GM10847 (cell line): ENCODE measurements around the gene GLIS2.

ENCODE experiments used
- POLR2A ChIP-seq: IDR thresholded peaks from 2 replicates; pipeline ENCODE4 v1.6.1; 2011; ENCODE audit not compliant: insufficient read length; ENCODE audit errors: extremely low read depth

GLIS2 gene

DNA sequence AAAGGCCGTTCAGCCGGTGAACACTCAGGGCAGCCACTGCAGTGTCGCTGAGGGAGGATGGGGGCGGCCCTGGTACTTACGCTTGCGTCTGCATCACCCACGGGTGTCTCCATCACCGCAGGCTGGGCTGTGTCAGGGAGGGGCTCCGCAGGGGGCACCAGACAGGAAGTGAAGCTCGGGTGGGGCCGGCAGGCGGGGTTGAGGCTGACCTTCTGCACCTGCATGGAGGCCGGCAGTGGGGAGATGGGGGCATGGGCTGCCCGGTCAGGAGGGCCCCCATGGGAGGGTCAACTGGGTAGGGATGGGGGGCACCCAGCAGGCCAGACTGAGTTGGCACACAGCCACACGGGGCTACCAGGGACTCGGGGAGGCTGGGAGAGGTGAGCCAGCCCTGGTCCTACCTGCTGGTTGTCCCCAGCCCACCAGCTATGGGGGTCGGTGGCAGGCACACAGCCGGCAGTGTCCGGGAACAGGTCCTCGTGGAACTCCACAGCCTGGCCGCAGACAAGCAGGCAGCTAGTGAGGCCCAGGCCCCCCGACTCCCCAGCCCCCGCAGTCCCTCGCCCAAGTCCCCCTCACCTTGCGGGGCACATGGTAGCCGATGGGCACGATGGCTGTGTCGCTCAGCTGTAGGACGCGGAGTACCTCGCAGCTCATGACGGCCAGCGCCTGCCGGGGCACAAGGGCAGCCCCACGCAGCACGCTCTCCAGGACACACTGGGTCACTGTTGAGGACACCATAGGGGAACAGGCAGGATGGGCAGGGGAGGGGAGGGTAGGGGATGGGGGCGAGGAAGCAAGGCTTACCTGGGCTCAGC is 48.5 kb downstream of the GLIS2 start:
- TF ChIP-seq POLR2A: no peak

DNA sequence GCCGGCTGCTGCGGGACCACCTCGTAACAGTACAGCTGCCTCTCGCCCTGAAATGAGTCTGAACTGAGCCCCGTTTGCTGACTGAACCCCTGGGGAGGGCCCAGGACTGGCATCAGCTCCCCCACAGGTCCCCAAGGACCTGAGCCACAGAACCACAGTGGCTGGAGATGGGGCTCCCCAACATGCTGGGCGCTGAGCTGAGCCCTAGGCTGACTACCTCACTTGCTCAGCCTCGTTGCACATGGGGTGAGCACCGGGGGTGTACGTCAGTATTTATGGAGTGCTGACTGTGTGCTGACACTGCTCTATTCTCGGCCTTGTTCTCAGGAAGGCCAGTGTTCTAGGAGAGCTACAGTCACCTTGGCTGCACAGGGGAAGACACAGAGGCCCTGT is 49.1 kb downstream of the GLIS2 start:
- TF ChIP-seq POLR2A: no peak

DNA sequence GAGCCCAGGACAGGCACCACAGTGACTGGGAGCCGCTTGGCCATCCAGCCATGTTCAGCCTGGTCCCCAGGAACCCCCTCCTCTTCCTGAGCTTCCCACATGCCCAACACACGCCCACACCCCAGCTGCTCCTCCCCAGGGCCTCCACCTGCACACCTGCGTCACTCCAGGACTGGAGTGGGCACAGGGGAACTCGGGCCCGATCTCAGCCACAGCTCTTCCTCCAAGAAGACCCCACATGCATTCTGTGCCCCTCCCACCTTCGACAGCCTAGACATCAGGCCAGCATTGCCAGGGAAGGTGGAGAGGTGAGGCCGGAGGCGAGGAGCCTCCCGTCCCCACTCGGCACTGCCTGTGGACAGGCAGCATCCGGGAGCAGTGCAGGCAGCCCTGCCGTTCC is 49.7 kb downstream of the GLIS2 start:
- TF ChIP-seq POLR2A: no peak

DNA sequence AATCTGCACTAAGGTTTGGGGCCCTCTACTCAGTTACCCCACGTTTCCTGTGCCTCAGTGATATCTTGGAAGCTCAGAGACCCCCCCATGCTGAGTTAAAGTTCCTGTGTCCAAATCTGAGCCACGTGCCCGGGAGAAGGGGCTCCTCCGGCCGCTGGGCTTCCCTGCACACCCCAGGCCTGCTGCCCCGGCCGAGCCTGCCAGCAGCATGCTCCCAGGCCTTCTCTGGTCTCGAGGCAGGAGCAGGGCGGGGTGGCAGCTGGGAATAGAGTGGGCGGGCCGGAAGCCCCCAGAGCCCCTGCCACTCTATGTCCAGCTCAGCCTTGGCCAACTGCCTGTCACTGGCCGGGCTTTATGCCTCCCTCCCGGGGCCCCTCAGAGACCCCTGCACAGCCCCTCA is 50.1 kb downstream of the GLIS2 start:
- TF ChIP-seq POLR2A: no peak

DNA sequence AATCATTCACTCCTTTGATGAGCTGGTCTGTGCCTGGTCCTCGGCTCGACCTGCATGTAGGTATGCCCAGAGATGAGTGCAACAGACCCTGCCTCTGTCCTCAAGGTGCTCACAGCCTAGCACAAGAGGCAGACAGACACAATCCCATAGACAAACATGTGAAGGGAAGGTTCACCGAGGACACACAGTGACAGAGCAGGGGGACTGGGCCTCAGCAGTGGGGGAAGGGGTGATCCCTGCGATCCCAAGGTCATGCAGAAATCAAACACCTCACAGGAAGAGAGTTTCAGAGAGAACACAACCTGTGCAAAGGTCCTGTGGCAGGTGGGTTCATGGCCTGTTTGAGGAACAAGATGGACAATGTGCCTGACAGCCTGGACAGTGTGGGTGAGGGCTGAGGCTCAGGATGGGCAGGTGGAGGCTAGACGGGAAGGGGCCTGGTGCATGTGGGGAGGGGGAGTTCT is 51.6 kb downstream of the GLIS2 start:
- no peak for TF ChIP-seq POLR2A

DNA sequence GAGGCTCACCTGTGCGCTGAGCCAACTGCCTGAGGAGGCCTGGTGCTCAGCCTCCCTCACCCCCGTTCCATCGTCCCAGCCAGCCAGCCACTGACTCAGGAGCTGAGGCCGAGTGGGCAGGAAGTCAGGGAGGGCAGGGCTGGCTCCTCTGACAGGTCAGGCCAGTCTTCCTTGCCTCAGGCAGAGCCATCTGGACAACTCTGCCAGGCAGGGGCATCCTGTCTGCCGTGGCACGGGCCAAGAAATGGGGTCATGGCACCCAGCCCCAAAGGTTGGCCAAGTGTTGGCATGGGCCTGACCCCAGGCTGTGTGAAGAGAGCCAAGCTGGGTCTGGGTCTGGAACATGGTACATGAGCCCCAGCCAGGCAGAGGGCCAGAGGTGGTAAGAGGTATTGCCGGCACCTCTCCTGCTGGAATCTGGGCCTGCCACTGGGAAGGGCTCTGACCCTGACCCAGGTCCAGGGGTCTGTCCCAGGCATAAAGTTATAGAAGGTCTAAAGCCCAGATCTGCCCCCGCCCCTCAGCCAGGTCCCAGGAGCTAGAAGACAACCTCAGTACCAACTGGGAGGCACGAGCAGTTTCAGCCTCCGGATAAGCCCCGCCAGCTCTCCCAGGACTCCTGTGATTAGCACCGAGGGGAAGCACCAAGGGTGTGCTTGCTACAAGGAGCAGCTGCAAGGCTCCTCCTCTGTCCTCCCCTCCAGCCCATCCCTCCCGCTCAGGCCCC is 53.3 kb downstream of the GLIS2 start:
- no peak for TF ChIP-seq POLR2A

DNA sequence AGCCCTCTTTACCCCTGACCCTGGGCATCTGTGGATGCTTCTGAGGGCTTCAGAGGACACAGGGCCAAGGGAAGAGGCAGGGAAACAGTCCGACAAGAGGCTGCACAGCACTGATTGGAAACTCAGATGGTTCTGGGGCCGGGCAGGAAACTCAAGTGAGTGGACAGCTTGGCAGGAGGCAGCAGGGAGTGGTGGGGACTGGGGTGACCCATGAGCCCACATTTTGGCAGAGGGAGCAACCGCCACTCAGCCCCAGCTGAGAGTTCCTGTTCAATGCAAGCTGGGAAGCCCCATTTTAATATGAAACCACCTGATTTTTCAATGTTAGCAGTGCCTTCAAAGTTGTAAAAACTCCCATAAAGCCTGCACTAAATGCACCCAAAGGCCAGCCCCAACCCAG is 54.3 kb downstream of the GLIS2 start:
- TF ChIP-seq POLR2A: no peak

DNA sequence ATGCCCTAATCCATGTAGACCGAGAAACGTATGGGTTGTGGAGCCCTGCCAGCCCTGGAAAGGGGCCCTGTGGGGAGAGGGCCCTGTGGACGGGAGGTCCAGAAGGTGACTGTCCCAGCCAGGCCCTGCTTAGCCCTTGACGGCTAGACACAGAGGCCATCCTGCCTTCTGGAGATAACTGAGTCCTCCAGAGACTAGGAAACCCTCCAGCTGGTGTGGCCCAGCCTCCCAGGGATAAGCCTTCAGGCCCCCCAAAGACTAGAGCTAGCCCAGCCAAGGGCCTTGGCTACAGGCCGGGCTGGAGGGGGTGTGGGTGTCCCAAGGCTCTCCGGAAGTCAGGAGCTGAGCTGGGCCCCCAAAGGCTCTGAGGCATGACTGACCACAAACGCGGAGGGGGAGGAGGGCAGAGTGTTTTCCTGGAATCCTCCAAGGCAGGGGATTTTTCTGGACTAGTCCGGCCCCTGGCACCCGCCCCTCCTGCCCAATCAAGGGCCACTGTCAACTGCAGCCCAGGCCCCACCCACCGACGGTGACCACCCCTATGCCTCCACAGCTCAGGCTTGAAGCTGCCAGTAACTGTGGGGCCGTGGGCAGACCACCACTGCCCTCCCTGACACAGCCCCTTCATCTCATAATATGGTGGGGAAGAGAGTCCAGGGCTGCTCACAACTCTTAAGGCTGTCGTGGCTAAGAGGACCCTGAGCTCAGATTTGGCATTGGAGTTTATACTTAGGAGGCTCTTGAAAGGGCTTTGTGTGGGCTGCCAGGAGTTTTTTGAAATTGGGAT is 54.9 kb downstream of the GLIS2 start:
- no peak for TF ChIP-seq POLR2A

DNA sequence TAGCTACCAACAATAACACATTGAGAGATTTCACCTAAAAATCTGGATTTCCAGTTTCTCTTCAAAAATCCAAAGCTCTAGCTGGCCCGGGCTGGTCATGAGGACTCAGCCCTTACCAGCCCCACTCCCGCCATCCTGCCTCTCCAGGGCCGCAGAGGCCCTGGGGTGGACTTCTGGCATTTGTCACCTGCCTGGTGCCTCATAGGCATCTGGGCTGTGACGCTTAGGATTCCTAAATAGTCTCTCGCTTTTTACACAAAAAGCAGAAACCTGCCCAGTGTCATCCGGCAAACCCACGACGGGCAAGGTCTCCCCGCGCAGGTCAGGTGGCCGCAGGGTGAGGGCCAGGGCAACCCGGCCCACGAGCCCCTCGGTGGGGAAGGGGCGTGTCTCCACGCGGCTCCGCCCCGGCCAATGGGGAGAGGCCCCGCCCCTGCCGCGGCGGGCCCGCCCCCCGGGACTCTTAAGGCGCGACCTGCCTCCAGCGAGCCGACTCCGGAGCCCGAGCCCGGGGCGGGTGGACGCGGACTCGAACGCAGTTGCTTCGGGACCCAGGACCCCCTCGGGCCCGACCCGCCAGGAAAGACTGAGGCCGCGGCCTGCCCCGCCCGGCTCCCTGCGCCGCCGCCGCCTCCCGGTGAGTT is 55.6 kb downstream of the GLIS2 start, which contains the start of gene VASN:
Gene VASN (plus strand): TSS at position 492 of the 644 bp plus-strand sequence. CDS start 9,030 bp downstream, outside the sequence.
- peak; percentile 38 for TF ChIP-seq POLR2A

DNA sequence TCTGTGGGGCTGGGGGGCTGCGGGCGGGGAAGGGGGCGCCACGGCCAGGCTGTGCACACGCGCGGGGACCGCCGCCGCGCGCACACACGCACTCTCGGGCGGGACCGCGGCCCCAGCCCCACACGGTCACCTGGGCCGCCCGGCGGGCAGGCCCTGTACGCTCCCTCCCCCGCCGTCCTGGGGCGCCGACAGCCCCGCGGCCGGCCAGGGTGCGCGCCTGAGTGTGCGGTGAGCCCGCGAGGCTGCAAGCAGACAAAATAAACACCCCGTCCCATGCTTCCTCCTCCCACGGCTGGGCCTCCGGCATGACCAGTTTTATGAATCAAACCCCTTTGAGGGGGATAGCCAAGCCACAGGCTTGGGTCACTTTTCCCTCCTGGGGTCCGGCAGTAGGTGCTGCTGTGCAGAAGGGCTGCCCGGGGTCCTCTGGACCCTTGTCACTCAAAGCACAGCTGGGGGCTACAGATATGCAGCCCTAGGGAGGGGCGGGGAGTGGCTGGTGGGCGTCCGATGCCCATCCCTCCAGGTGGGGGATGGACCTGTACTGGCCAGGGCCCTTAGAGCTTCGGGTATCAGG is 56.2 kb downstream of the GLIS2 start:
- TF ChIP-seq POLR2A: no peak

DNA sequence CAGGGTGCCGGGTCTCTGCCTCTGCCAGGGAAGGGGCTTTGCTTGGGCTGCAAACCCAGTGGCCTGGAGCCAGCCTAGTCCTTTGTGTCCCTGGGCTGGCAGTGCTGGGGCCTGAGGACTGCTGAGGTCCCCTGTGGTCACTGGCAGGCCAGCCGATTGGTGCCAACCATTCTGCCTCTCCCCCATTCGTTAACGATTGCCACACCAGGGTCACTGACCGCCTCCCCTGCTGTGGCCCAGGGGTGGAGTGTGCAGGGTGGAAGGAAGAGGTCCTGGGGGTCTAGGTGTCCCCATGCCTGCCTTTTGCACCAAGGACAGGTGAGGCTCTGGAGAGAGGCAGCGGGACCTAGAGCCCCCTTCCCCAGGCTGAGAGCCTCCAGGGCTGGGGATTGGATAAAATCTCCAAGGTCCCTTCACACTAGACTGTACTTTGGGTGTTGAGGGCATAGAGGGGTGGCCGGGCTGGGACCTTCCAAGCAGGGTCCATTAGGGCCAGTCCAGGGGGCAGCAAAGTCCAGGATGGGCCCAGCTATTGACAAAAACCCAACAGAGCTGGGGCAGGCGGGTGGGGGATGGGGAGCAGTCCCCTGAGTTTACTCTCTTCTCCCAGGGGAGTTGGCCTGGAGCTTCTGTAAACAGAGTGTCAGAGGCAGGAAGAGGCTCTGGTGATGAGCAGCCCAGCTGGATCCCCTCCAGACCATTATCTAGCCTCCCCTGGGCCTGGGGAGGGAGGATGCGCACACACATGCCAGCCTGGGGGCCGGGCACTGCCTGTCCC is 56.9 kb downstream of the GLIS2 start:
- no peak for TF ChIP-seq POLR2A

DNA sequence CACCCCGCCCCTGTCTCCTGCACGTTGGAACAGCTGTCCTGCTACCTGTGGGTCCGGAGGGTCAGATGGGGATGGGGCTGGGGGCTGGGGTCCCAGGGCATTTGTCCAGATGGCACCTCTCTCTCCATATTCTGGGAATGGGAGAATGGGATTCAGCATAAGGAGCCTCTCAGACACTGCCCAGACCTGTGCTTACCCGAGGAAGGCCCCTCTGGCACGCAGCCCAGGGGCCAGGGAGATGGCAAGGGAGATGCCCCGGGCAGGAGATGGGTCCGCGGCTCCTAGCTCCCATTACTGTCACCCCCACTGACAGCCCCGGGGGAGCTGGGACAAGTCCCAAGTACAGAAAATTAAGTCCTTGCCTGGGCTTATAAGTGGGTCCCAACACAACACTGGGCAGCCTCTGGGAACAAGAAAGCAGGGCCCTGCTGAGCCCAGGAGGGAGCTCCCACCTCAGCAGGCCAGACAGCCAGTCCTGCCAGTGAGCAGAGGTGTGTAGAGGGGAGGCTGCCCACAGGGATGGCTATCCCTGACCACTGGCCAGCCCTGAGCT is 57.6 kb downstream of the GLIS2 start:
- TF ChIP-seq POLR2A: no peak

DNA sequence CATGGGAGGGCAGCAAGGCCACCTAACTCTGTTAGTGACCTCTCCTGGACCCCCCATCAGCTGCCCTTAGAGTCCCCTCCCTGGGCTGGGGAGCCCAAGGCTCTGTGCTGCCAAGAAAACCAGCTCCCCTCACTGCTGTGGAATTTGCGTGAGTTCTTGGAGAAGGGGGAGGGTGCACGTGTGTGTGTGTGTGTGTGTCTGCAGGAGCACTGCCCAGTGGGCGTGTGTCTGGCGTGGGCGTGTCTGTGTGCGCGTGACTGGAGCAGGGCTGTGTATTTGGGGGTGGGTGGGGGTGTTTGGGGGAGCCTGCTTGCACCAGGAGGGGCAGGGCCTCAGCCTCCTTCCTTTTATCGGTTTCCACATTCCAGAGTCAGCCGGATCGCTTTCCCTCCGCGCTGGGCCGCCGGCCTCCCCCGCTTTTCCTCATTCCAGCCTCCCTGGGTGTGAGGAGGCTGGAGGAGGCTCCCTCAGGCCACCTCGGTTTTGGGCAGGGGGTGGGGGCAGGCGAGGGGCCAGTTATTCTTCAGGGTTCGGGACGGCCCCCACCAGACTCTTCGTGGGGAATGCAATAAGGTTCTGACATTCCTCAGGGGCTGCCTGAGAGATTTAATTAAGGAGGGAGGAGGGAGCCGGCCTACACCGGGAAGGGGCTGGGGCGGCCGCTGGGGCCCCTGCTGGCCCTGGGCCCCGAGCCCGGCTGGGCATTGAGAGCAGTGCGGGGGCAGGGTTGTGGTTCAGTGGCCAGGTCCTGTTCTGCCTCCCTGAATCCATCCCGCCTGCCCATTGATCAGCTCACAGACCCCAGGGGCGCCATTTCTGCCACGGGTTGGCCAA is 58.3 kb downstream of the GLIS2 start:
- no peak for TF ChIP-seq POLR2A
